Upper lobe of left lung (tissue), 4 donors: ENCODE results near the gene MAMDC2.

Experiments used
- POLR2A ChIP-seq, 4 donors: fragments of 450-650 bp; IDR thresholded peaks; one replicate each; pipeline ENCODE4 v1.5.1; 2016 to 2017; ENCODE audit warnings: antibody characterized with exemption in 4 of 4, mild to moderate bottlenecking in 2 of 4
- TF ChIP-seq, protein P1 (sequence below), 6 experiments: fragments of 450-650 bp in 4 of 6; fragments of 200-600 bp in 2 of 6; sonication (generic) in 2 of 6; IDR thresholded peaks; one replicate each; pipeline ENCODE4 v1.5.1; 2016 to 2019; ENCODE audit warnings: antibody characterized with exemption in 6 of 6

DNA sequence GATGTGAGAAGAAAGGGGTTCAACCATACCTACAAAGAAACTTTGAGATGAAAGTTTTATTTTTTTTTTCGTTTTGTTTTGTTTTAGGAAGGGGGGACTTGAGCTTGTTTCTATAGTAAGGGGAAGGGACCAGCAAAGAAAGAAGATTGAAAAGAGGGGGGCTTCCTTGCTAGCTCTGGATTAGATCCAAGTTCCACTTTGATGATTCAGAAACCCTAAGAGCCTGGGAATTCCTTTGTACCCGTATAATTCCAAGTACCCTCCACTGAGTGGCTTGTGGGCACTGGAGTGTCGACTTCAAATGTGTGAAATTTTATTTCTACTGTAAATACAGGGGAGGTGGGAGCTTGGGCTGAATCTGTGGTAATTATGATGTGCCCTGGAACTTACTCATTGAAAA lies 10.9 kb downstream of the MAMDC2 start:
- no peak for TF ChIP-seq POLR2A (IDR thresholded peaks at IDR 0.05)
- TF ChIP-seq, protein P1, sequence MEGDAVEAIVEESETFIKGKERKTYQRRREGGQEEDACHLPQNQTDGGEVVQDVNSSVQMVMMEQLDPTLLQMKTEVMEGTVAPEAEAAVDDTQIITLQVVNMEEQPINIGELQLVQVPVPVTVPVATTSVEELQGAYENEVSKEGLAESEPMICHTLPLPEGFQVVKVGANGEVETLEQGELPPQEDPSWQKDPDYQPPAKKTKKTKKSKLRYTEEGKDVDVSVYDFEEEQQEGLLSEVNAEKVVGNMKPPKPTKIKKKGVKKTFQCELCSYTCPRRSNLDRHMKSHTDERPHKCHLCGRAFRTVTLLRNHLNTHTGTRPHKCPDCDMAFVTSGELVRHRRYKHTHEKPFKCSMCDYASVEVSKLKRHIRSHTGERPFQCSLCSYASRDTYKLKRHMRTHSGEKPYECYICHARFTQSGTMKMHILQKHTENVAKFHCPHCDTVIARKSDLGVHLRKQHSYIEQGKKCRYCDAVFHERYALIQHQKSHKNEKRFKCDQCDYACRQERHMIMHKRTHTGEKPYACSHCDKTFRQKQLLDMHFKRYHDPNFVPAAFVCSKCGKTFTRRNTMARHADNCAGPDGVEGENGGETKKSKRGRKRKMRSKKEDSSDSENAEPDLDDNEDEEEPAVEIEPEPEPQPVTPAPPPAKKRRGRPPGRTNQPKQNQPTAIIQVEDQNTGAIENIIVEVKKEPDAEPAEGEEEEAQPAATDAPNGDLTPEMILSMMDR (IDR thresholded peaks at IDR 0.05) = no peak
